ENCODE data around the gene RRP15.
A peak's percentile ranks its signal among the peaks of the same experiment; 100 is the strongest.

RRP15 gene

GRCh38 chr1:218364028-218364710 lies 79.1 kb downstream of the RRP15 start:
- no peak for DNase-seq

- DNase-seq: no peak
Measured at GRCh38 chr1:218365226-218365999, 80.3 kb downstream of the RRP15 start.

DNA sequence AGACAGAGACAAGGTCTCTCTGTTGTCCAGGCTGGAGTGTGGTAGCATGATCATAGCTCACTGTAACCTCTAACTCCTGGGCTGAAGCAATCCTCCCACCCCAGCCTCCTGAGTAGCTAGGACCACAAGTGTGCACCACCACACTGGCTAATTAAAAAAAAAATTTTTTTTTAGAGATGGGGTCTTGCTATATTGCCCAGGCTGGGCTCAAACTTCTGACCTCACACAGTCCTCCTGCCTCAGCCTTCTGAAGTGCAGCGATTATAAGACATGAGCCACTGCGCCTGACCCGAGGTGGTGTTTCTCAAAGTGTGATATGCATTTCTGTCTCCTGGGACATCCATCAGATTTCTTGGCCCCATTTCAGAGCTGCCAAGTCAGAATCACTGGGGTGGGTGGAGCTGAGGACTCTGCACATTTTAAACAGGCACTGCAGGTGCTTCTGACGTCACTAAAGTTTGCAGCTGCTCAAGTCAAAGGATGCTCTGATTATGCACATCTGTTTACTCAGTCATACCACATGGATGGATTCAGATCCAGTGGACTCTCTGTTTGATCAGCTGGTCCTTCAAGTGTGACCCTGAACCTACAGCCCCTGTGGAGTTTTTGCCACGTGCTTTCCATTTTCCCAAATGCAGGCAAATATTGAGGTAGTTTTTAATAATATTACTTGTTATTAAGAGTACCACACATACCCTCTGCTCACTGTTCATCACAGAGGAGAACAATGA lies 81.4 kb downstream of the RRP15 start:
- DNase-seq: no peak

GRCh38 chr1:218367118-218367517 lies 82.0 kb downstream of the RRP15 start:
- no peak for DNase-seq

DNA sequence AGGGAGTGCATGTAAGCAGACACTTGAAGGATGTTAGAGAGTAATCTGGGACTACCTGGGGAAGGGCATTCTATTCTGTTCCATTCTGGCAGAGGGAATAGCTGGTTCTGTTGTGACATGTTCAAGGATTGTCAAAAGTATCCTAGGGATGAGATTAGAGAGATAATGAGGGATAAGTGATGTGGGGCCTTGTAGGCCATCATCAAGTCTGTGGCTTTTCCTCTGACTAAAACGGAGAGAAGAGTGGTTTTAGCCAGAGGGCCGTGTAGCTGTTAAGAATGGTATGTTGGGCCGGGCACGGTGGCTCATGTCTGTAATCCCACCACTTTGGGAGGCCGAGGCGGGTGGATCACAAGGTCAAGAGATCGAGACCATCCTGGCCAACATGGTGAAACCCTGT lies 83.6 kb downstream of the RRP15 start:
- no peak for DNase-seq

DNA sequence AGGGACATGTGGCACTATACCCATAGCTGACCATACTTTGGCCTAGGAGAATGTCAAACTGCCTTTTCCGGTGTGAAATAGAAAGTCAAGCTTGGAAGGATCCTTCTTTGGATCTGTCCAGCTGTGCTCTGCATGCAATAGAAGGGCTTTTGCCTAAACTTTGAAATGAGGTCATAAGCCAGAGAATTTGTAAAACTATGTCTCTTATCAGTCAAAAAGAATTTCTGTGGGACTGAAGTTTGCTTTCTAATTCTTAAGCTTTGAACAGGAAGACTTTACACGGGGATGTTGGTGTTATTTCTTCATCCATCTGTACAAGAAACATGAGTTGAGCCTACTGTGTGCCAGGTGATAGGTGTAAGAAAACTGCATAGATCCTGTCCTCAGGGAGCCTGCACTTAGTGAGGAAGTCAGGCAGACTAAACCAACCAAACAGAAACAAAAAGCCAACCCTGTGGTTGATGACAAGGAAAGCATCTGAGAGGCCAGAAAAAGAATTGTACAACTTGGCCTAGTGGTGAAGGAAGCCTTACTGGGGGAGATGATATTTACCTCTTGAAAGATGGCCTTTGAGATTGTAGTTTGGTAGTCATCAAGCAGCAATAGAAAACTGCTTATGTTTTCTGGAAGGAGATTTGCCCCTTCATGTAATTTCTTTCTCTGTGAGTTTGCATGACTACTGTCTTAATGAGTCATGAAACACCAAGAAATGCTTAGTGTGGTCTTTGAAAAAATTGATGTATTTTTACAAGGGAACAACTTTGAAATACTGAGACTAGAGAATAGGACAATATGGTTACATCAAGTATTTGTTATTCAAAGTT lies 84.8 kb downstream of the RRP15 start:
- DNase-seq: no peak

DNA sequence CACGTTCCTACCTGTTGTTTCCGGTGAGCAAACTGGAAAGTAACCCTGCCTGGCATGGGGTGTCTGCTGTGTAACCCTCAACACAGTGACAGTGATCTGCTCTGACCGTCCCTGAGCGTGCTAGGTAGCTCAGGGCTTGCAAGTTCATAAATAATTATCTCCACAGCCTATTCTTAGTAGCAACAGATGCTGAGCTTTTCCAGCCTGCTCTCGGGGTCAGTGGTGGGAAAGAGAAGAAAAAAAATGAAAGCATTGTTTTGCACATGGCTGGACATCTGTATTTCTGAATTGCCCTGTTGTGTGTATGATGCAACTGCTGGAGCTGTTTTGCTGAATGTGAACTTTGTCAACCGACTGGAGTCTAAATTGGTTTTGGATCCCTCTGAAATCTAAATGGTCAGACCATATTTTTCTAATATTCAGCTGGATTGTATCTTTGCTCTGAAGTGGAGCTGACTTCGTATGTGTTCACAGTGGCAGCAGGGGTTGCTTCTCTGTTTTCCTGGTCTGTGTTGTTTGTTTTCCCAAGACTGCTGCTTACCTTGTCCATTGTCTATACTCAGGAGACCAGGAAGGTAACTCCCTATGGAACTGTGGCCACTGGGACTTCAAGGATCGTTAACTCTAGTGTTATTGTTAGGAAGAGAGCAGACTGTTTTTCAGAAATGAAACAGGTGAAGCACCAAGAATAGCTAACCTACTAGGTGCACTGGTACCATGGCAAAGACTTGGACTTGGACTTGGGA lies 87.0 kb downstream of the RRP15 start:
- peak in 1 of 2 experiments; percentile 8 for DNase-seq

- no peak for DNase-seq
Measured at GRCh38 chr1:218374401-218375353, 89.6 kb downstream of the RRP15 start.

- no peak for DNase-seq
Measured at GRCh38 chr1:218376722-218377121, 91.6 kb downstream of the RRP15 start.

DNA sequence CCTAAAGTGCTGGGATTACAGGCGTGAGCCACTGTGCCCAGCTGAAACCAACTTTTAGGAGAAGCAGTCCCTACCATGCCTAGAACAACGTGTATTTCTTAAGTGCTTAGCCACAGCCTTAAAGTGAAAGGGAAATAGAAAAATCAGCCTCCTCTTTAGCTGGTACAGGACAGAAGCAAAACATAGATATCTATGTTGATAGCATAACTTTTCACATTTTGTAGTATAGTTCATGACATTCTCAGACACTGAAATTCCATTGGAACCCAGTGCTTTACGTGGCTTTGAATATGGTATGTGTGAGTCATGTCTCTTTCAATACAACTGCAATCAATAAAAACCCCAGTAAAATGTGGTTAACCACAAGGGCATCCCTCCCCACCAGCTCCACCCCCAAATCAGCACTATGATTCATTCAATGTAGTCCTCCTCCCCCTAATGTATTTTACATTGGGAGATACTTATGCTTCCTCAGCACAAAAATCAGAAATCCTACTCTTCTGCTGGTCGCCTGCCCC lies 92.1 kb downstream of the RRP15 start:
- DNase-seq: no peak

- DNase-seq: no peak
Measured at GRCh38 chr1:218380125-218380977, 95.3 kb downstream of the RRP15 start.

DNA sequence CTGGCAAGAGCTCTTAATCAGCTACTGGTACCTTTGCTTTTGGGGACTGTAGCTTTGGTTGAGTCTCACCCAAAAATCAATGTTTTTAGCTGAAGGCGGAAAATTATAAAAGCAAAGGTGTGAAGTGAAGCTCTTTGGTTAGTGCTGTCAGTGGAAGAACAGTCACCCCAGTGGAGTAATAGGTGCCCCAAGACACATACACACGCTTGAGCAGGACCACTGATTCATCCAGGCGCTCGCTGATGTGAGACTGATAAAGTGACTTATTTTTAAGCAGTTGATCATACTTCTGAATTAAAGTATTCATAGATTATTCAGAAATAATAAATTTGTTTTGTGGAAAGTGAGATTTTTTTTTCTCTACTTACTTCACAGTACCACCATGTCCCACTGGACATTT lies 97.2 kb downstream of the RRP15 start:
- no peak for DNase-seq

DNA sequence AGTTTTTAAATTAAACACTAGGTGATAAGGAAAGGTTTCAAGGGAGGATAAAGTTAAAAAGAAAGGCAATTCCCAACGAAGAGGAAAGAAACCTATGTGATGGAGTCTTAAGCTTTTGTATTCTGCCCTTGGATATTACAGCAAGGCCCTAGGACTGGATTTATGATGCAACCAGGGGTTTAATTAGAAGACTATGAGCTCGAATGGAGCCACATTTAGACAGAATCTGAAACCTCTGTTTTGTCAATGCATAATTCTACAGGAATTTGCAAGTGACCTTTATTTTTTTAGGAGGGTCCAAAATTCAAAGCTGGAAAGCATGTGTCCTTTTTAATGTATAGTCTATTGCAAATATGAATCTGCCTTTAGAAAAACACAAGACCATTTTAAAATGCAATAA lies 98.0 kb downstream of the RRP15 start:
- no peak for DNase-seq

DNA sequence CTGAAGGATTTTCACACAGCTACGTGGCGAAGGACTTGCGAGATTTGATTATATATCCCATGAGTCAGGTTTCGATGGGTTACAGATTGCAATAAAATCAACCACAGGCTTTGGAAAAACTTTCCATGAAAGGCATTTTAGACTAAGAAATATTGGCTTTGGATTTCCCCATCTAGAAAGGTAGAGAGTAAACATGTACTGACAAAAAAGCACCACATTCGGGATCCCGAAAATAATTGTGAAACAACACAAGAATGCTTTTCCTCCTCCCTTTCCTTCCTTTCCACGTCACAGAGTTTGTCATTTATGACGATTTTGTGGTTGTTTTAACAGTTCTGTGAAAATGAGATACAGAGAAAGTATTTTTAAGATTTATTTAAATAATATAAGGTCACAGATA lies 98.6 kb downstream of the RRP15 start:
- DNase-seq: no peak

- no peak for DNase-seq
Measured at GRCh38 chr1:218384581-218384993, 99.5 kb downstream of the RRP15 start.
